Measurements from ENCODE around the gene ASTN2.

The ASTN2 gene

GRCh38 chr9:117239428-117239827, 175.4 kb downstream of the ASTN2 start:
- DNase-seq, result no peak

- no peak for DNase-seq
Observed at GRCh38 chr9:117234103-117234502, 180.8 kb downstream of the ASTN2 start.

GRCh38 chr9:117233016-117233415, 181.8 kb downstream of the ASTN2 start:
- DNase-seq, result no peak

DNA sequence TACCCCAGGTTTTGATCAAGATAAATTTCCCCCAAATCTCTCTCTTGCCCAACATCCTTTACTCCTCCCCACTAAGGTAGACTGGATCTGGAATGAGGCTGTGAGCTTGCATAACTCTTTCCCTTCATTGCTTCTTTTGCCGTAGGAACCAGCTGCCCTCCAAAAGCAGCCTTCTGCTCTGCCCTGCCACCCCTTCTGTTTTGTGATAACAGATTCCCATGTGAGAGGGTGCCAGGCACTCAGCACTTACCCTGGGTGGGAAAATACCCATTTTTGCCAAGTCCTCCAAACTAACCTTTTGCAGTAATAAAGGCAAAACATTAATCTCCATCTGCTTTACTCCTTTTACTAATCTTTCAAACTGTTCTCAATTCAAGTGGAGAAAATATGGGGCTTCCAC, 182.6 kb downstream of the ASTN2 start:
- no peak for DNase-seq

DNA sequence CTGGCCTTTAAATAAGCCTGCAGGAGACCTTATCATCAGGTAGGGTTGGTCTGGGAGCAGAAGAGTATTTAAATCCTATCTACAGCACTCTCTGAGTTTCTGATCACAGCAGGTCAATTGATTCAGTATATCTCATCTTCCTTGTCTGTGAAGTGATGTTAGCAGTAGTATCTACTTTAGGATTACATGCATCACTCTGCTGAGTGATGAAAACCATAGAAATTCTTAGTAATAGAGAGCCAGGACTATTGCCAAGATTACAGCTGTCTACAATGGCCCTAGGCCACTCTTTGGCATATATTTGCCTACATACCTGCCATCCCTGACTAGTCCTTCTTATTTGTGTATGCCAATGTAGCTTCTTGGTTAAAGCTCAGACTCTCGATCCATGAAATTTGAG, 183.8 kb downstream of the ASTN2 start:
- no peak for DNase-seq

- no peak for DNase-seq
Observed at GRCh38 chr9:117224695-117225094, 190.2 kb downstream of the ASTN2 start.

DNA sequence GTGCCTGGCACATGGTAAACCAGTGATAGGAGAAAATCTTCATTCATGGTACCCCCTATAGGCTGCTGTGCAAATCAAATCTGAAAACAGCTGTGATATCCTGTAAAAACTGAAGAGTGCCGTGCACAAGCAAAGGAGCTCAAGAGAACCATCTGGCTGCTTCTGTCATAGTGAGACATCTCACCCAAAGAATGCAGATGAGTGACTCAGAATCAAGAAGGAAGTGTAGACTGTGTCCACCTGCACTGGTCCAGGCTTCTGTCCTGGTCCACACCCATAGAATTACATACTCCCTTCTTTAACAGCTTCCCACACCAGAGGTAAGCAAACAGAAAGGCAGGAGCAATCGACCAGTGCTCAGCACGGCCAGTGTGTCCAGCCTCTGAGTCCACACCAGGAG, 195.9 kb downstream of the ASTN2 start:
- DNase-seq, result no peak

DNA sequence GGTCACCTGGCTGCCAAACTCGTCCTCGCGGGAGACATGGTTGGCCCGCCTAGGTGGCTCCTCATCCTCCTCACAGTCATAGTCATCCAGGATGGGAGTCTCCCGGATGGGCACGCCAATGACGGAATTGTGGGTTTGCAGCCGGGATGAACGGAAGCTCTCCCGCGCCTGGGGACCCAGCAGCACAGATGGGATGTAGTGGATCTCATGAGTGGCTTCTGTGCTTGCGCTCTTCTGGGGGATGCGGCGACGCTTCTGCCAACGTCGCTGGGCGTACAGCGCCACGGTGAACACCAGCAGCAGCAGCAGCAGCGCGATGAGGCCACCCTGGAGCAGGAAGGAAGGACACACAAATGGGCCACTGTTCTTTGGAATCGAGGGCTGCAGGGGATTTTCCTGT, 200.4 kb downstream of the ASTN2 start:
- no peak for DNase-seq

- no peak for DNase-seq
Observed at GRCh38 chr9:117211280-117211679, 203.6 kb downstream of the ASTN2 start.

DNA sequence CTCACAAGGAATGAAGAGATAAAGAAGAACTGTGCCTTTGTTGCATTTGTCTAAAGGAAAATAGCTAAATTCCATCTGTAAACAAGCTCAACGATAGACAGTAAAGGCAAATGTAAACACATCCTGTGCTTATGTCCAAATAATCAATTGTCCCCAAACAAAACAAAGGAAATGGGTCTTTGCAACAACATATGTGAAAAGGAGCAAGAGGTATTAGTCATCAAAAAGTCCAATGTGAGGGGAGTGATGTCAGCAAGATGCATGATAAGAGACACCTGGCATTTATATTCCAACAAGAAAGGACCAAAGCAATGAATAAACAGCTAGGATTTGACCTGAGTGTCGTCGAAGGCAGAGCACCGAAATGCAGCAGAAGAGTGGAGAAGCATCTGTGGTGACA, 209.1 kb downstream of the ASTN2 start:
- DNase-seq, result no peak

DNA sequence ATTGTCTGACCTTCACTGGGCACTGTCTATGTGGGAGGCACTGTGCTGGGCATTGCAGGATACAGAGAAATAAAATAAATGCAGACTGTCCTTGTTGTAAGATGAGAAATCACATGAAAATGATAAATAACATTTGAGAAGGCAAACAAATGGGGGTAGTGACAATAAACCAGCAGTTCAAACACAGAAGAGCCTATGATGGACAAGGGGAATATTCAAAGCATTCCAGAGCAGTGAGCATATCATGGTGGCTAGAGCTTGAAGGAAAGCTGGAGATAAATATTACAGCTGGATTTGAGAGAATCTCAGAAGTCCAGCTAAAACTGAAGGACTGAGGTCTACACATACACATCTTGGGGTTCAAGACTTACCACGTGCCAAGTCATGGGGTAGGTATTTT, 209.9 kb downstream of the ASTN2 start:
- no peak for DNase-seq

- no peak for DNase-seq
Observed at GRCh38 chr9:117191504-117192261, 223.2 kb downstream of the ASTN2 start.

GRCh38 chr9:117189121-117189520, 225.7 kb downstream of the ASTN2 start:
- DNase-seq, result no peak

GRCh38 chr9:117188394-117188793, 226.5 kb downstream of the ASTN2 start:
- no peak for DNase-seq

GRCh38 chr9:117187498-117187897, 227.4 kb downstream of the ASTN2 start:
- no peak for DNase-seq

DNA sequence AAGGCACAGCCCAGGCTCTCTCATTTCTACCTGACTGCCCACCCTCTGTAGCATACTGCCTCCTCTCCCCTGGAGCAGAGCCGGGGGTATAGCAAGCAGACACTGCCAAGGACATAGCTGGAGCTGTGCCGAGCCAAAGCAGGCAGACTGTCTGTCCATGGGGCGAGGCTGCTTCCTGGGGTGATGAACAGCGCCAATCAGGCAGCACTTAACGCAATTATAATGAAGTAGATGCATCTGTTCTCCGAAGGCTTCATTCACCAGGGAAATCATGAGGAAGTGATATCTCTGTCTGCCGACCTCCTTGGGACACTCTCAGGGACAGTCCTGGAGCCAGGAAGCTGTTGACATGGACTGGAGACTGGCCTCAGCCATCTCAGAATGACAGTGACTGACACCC, 230.7 kb downstream of the ASTN2 start:
- no peak for DNase-seq

- no peak for DNase-seq
Observed at GRCh38 chr9:117182046-117182445, 232.8 kb downstream of the ASTN2 start.

DNA sequence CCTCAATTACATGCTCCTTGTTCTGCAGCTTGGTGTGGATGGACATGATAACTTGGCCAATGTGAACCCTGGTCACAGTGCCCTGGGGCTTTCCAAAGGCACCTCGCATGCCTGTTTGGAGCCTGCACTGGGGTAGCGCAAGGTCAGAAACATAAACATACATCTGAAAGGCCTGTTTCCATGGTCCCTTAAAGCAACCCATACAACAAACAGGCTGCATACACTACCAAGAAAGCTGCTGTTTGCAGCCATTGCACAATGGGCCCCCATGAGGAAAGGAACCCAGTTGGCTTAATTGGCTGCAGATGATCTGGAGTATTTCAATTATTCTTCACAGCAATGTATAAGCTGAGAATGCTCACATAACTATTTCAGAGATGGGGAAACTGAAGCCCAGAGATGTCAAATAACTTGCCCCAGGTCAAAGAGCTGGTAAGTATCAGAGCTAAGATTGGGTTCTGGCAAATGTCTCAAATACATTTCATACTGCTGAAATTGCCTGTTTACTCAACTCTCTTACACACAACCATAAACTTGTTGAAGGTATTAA, 233.9 kb downstream of the ASTN2 start:
- DNase-seq, result no peak

GRCh38 chr9:117178596-117179375, 236.1 kb downstream of the ASTN2 start:
- no peak for DNase-seq

- no peak for DNase-seq
Observed at GRCh38 chr9:117170567-117170966, 244.3 kb downstream of the ASTN2 start.

GRCh38 chr9:117169089-117169621, 245.7 kb downstream of the ASTN2 start:
- DNase-seq, result no peak

GRCh38 chr9:117164512-117164911, 250.3 kb downstream of the ASTN2 start:
- no peak for DNase-seq

DNA sequence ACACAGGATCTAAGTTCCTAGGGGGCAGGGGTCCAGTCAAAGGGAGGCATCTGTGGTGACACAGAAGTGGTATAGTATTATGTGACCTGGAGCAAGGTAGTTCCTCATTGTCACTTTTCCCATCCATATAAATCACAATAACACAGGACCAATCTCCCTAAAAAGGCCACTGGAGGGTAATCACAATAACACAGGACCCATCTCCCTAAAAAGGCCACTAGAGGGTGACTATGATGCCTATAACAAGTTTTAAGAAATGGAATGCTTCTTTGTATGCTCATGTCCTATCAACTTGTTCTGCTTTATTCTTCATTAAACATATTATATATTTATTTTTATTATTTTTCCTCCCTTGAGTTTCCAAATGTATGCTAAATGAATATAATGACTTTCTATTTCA, 254.6 kb downstream of the ASTN2 start:
- DNase-seq, result no peak

All from effector CD8-positive, alpha-beta T cell (primary cell).